GM19324 (cell line): Measurements from ENCODE around the gene MPZL3.

Experiments
- ATAC-seq: cut with Tn5 transposase; IDR thresholded peaks from one replicate; pipeline ENCODE4 v1.9.1; 2021; ENCODE audit warnings: mild to moderate bottlenecking, moderate library complexity; ENCODE audit not compliant: unreplicated experiment, low FRiP score

Gene MPZL3

GRCh38 chr11:118214210-118214914 lies 37.8 kb downstream of the MPZL3 start:
- peak; percentile 46 for ATAC-seq

- ATAC-seq = no peak
Observed at GRCh38 chr11:118213781-118214180, 38.4 kb downstream of the MPZL3 start.

DNA sequence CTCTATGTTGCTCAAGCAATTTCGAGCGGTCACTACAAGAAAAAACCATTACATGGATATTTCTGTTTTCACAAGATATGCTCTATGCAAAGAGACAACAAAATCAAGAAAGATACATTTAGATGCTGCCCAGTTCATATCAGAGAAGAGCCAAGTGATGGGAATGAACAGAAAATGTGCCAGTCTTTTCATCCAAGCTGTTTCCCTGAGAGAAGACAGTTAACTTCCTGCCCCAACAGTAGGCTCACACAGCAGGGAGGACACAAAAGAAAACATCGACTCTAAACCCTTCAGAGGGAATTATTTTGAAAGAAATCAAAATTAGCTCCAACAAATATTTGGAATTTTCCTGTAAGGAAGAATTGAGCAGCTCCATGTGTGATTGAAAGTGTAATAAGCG lies 39.0 kb downstream of the MPZL3 start:
- no peak for ATAC-seq

DNA sequence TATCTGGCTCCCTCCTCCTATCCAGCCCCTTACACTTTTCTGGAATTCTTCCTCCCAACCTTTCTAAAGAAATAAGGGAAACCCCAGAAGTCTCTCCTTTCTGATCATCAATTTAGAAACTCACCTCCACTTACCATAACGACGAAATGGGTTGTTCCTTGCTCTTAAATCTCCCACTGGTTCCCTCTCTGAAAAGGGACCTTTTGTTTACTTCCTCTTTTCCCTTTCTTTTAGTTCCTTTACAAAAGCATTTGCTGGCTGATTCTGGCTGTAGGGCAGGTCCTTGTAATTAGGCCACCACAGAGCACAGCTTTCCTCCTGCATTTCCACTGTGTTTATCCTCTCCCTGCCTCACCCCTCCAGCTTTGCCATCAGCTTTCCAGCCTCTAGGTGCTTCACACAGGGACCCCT lies 39.4 kb downstream of the MPZL3 start:
- ATAC-seq = no peak

- no peak for ATAC-seq
Observed at GRCh38 chr11:118212131-118212725, 39.9 kb downstream of the MPZL3 start.

- no peak for ATAC-seq
Observed at GRCh38 chr11:118211006-118211405, 41.2 kb downstream of the MPZL3 start.

- no peak for ATAC-seq
Observed at GRCh38 chr11:118210323-118210722, 41.8 kb downstream of the MPZL3 start.

GRCh38 chr11:118209033-118209432 lies 43.1 kb downstream of the MPZL3 start:
- no peak for ATAC-seq

GRCh38 chr11:118207079-118207478 lies 45.1 kb downstream of the MPZL3 start:
- ATAC-seq = no peak

- no peak for ATAC-seq
Observed at GRCh38 chr11:118206391-118207031, 45.7 kb downstream of the MPZL3 start.

DNA sequence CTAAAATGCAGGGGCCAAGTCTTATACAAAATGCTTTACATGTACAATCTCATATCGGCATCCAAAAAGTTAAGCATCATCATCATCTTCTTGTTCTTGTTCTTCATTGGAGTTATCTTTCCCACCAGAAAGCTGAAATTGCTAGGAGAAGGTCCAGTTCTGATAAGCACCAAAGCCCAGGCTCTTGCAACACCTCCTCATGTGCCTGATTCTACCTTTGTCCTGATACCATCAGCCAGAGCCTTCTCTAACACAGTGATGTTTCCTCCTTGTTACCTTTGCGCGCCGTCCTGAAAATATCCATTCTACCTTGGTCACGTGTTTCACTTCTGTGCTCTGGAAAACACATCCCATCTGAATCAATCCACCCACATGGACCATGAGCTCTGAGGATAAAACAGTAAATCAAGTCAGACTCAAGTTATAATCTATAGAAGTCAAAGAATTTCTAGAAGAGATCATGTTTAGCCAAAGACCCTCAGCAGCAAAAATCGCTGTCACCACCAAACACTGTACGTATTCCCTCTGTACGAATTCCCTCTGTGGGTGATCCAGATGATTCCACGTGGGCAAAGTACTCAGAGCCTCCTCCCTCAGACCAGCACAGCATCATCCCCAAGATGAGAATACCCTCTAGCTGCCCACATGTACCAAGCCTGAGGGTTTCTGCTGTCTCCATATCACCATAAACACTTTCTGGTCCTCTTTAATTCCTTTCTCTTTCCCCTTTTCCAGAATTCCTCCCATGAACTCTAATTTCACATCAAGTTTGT lies 46.4 kb downstream of the MPZL3 start:
- no peak for ATAC-seq

DNA sequence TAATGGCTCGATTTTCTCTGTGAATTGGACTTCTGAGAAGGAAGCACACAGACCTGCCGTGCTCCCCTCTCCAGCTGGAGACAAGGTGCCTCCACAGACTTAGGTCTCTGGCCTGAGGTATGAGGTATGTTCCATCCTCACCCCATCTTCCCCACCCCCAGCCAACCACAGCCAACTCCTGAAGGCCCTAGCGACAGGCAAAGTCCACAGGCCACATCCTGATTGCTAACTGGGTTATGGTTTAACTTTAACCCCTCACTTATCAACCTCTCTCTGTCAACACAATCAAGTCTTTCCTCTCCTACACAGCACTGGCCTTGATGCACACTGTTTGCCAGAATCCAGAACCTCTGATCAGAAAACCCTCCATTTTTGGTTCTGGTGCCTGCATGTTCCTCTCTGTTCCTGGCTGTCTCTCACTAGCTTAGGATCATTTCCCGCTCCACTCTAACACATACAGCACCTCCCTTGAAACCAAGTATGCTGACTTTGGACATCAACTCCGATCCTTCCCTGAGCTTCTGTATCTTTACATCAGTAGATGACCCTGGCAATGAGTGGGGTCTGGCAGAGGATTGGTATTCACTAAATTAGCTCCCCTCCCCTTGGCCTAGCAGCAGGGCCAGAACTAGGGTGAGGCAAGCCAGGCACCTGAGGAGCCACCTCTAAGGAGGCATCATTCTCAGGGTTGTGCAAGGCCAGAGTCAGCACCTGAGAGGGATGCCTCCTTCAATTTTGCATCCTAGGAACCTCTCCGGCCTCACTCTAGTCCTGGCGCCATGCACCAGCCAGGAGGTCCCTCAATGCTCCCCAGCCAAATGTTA lies 49.4 kb downstream of the MPZL3 start:
- ATAC-seq = peak; percentile 45

DNA sequence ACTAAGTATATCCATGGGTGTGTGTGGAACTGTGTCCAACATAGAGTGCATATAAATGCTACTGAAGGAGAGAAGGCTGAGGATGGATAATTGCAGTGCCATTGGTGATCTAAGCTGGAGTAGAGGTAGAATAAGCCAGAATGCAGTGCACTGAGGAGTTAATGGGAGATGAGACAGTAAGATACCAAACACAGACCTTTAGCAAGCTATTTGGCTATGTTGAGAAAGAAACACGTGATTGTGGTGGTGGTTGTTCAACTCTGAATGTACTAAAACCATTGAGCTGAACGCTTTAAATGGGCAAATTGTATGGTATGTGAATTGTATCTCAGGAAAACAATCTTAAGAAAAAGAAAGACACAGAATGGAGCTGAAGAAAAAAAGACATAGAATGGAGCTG lies 50.2 kb downstream of the MPZL3 start:
- ATAC-seq = no peak

DNA sequence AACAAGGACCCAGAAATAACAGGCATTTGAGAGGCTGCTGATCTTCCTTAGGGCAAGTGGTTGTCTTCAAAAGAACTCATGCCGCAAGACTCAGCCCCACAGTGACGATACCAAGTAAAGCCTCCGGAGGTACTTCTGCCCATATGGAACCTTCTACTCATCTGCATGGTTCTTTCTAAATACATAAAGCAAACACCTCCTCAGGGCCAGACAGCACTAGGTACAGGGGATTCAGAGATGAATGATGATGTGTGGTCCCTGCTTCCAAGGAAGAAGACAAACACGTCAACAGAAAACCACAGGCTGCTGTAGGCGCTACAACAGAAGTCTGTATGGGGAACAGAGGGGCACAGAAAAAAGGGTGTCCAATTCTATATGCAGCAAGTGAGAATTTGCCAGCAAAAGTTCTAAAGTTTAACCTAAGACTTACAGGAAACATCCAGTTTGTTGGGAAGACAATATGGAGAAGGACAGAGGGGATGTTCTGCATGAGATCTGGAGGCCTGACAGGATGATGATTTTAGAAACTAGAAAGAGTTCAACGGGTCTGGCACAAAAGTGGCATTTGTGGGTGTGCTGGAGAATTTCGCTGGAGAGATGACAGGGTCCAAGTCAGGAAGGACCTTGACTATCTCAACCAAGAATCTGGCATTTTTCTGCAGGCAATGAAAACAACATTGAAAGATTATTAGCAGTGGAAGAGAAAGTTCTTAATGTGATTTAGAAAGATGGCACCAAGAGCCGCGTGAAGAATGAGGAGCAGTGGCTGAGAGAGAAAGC lies 51.1 kb downstream of the MPZL3 start:
- no peak for ATAC-seq

- no peak for ATAC-seq
Observed at GRCh38 chr11:118200497-118200896, 51.7 kb downstream of the MPZL3 start.

DNA sequence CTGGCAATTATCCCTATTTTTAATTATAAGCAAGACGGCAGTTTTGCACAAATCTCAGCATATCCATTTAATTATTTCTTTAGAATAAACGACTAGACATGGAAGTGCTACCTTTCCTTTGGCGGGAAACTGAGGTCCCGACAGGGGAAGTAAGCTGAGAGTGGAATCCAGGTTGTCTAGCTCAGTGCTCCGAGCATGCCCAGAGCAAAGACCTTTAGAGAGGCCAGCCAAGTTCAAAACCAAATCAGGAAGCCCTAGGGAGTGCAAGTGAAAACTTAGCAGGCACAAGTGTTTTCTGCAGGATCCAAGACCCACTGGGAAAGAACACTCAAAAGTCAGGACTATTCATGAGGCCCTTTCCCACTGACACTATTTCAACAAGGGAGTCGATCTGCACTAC lies 53.0 kb downstream of the MPZL3 start:
- no peak for ATAC-seq

GRCh38 chr11:118198370-118198769 lies 53.8 kb downstream of the MPZL3 start:
- no peak for ATAC-seq

- ATAC-seq = no peak
Observed at GRCh38 chr11:118194835-118195627, 57.1 kb downstream of the MPZL3 start.
